Gastroesophageal sphincter (tissue), 4 donors: ENCODE data around the gene GAD1. TPM values are rescaled to one million over a fixed set of nuclear protein-coding genes. Genes with fewer than 3 reads are reported as not detected.

ENCODE experiments used
- ATAC-seq: fragments of 150-250 bp; one replicate; pipeline ENCODE4 v1.9.1; 2016; ENCODE audit warnings: mild to moderate bottlenecking, moderate library complexity
- H3K27ac ChIP-seq, 4 donors: fragments of 200-600 bp; sonication (generic) in 3 of 4; 1 replicate in 3 of 4; 2 replicates in 1 of 4; pipeline ENCODE4 v1.5.1; 2016 to 2019
- H3K27me3 ChIP-seq: fragments of 200-600 bp; sonication (generic); one replicate; pipeline ENCODE4 v1.5.1; 2019
- H3K36me3 ChIP-seq, 2 donors: fragments of 200-600 bp; sonication (generic); one replicate each; pipeline ENCODE4 v1.5.1; 2019; ENCODE audit warnings: control low read depth in 1 of 2
- H3K4me1 ChIP-seq, 3 donors: fragments of 200-600 bp; sonication (generic); 1 replicate in 2 of 3; 2 replicates in 1 of 3; pipeline ENCODE4 v1.5.1; 2016 to 2019; ENCODE audit warnings: control low read depth in 2 of 3
- H3K4me3 ChIP-seq, 2 donors: fragments of 200-600 bp; sonication (generic); one replicate each; pipeline ENCODE4 v1.5.1; 2019; ENCODE audit warnings: mild to moderate bottlenecking in 1 of 2, moderate library complexity in 1 of 2
- H3K9me3 ChIP-seq, 3 donors: fragments of 200-600 bp; sonication (generic); one replicate each; pipeline ENCODE4 v1.5.1; 2017 to 2019; ENCODE audit warnings: control low read depth in 2 of 3
- EP300 ChIP-seq: sonication (generic); formaldehyde crosslinking; IDR thresholded peaks from one replicate; pipeline ENCODE4 v1.6.1; 2017; ENCODE audit warnings: antibody characterized with exemption, mild to moderate bottlenecking
- POLR2A ChIP-seq, 2 donors: fragments of 450-650 bp; IDR thresholded peaks; one replicate each; pipeline ENCODE4 v1.6.1; 2017; ENCODE audit warnings: antibody characterized with exemption in 2 of 2, mild to moderate bottlenecking in 2 of 2, moderate library complexity in 1 of 2
- POLR2AphosphoS5 ChIP-seq: sonication (generic); formaldehyde crosslinking; IDR thresholded peaks from one replicate; pipeline ENCODE4 v1.6.1; 2017; ENCODE audit warnings: antibody characterized with exemption
- WGBS, 2 donors: methylation state at CpG; one replicate each; pipeline ENCODE4 v1.1.5; 2018; ENCODE audit warnings: low coverage in 1 of 2; 5-methylcytosine and 5-hydroxymethylcytosine counted together
- total RNA-seq, 4 donors: library from RNA; depleted of rRNA; stranded (reverse); fragments of >200 nt; gene quantifications; one replicate each; pipeline ENCODE4 v1.1.0, GENCODE V29; 2016
- TF ChIP-seq, protein P1 (sequence below), 4 experiments: fragments of 200-600 bp in 2 of 4; fragments of 450-650 bp in 2 of 4; sonication (generic) in 1 of 4; IDR thresholded peaks; one replicate each; pipeline ENCODE4 v1.5.1; 2017 to 2019; ENCODE audit warnings: antibody characterized with exemption in 4 of 4, mild to moderate bottlenecking in 2 of 4, moderate library complexity in 2 of 4

GAD1 gene
- total RNA-seq, 4 donors from 2014 or later = not detected

DNA sequence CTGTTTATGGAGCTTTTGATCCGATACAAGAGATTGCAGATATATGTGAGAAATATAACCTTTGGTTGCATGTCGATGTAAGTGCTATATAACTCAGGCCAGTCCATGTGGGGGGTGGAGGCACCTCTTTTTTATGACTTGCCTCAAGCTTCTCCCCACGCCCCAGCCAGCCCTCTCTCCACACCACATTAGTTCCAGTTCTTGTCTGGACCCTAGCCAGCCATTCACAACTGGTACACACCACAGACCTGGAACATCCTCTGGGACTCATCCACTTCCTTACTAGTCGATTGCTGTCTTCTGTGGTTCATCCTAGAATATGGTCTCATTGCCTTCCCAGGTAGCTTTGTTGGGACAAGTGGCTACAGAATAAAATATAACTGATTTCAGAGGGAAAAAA, 31.0 kb downstream of the GAD1 start:
- 66 to 72% methylated on average over 2 to 4 of the region's 4 CpGs for WGBS, 2 donors
- Histone ChIP-seq H3K9me3 (no peaks in the 10 kb centered on the region), H3K36me3 (no peaks in the 10 kb centered on the region), H3K27ac (no peak overlapping the region), H3K27me3 (no peaks in the 10 kb centered on the region), H3K4me1 (no peaks in the 10 kb centered on the region), H3K4me3 (no peak overlapping the region)
- no peak for ATAC-seq
- TF ChIP-seq, protein P1, sequence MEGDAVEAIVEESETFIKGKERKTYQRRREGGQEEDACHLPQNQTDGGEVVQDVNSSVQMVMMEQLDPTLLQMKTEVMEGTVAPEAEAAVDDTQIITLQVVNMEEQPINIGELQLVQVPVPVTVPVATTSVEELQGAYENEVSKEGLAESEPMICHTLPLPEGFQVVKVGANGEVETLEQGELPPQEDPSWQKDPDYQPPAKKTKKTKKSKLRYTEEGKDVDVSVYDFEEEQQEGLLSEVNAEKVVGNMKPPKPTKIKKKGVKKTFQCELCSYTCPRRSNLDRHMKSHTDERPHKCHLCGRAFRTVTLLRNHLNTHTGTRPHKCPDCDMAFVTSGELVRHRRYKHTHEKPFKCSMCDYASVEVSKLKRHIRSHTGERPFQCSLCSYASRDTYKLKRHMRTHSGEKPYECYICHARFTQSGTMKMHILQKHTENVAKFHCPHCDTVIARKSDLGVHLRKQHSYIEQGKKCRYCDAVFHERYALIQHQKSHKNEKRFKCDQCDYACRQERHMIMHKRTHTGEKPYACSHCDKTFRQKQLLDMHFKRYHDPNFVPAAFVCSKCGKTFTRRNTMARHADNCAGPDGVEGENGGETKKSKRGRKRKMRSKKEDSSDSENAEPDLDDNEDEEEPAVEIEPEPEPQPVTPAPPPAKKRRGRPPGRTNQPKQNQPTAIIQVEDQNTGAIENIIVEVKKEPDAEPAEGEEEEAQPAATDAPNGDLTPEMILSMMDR (IDR thresholded peaks at IDR 0.05) = no peak
- no peak for TF ChIP-seq POLR2AphosphoS5
- no peak for TF ChIP-seq EP300
- no peak for TF ChIP-seq POLR2A (IDR thresholded peaks at IDR 0.05)

DNA sequence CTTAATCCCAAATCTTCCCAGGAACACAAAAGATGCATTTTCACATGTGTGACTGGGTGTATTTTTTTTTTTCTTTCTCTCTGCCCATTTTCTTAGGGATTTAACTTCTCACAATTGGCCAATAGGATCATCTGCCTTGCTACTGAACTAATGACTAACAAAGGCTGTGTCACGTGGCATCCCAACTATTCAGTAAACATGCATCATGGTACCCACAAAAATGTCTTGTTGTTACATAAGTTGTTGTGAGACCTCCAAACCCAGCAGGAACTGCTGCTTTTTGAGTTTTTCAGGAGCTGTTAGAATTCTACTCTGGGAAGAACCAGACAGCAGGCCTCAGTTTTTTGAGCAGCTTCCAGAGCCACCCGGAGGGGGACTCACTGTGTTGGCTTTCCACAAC, 31.9 kb downstream of the GAD1 start:
- H3K27ac ChIP-seq = no peak overlapping the region
- ATAC-seq = no peak
- no peaks in the 10 kb centered on the region for H3K4me1 ChIP-seq
- H3K9me3 ChIP-seq = no peaks in the 10 kb centered on the region
- WGBS, 2 donors = 60 to 79% methylated on average over 1 to 2 of the region's 2 CpGs
- H3K27me3 ChIP-seq = no peaks in the 10 kb centered on the region
- H3K4me3 ChIP-seq = no peak overlapping the region
- TF ChIP-seq EP300 = no peak
- TF ChIP-seq, protein P1 (IDR thresholded peaks at IDR 0.05) = no peak
- H3K36me3 ChIP-seq = no peaks in the 10 kb centered on the region

- no peak overlapping the region for H3K4me3 ChIP-seq
- no peaks in the 10 kb centered on the region for H3K9me3 ChIP-seq
- no peaks in the 10 kb centered on the region for H3K36me3 ChIP-seq
- ATAC-seq = no peak
- WGBS, 2 donors = 93 to 97% methylated on average over 3 of the region's 3 CpGs
- H3K27me3 ChIP-seq = no peaks in the 10 kb centered on the region
- TF ChIP-seq EP300 (no peak), POLR2A (IDR thresholded peaks at IDR 0.05) (no peak), POLR2AphosphoS5 (no peak)
- TF ChIP-seq, protein P1 (IDR thresholded peaks at IDR 0.05) = no peak
- H3K27ac ChIP-seq = no peak overlapping the region
- no peaks in the 10 kb centered on the region for H3K4me1 ChIP-seq
Measured at GRCh38 chr2:170850251-170850650, 33.6 kb downstream of the GAD1 start.

DNA sequence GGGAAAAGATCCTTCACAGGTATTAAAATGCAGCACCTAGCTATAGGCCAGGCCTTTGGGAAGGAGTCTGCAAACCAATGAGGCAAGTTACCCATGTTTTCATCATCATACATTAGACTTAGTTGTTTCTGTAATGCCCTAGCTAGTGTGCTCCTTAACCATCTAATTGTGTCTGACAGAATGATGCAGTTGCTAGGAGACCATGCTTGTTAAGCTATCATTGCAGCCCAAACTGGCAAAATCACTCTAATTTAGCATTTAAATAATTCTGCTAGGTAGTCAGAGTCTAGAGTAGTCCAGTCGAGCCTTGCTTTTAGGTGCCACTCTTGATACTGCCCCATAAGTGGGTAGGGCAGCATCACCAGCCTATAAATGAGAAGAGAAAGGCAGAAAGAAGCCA, 34.9 kb downstream of the GAD1 start:
- no peak for ATAC-seq
- Histone ChIP-seq H3K4me1 (no peaks in the 10 kb centered on the region), H3K36me3 (no peaks in the 10 kb centered on the region), H3K27me3 (no peaks in the 10 kb centered on the region), H3K9me3 (no peaks in the 10 kb centered on the region), H3K27ac (no peak overlapping the region), H3K4me3 (no peak overlapping the region)
- no CpG with 5 or more reads among the region's 1 CpG for WGBS, 2 donors
- TF ChIP-seq, protein P1 (IDR thresholded peaks at IDR 0.05) = no peak
- TF ChIP-seq EP300 (no peak), POLR2A (IDR thresholded peaks at IDR 0.05) (no peak), POLR2AphosphoS5 (no peak)

DNA sequence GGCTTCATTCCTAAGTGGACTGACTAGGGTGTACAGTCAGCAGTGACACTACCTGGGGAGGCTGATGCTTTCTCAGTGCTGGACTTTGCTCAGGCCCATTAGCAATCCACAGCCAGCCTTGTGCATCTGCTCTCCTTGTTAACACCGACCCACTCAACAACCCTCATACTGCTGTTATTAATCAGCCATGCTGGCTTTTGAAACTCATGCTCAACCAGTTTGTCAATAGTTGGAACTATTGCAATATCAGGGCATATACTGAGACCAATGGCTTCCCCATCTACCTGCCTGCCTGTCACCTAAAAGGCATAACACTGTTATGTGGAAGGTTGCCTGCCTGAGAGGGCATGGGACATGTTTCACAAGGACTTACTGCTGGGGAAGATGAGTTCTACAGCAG, 39.4 kb downstream of the GAD1 start:
- ATAC-seq = no peak
- H3K9me3 ChIP-seq = no peaks in the 10 kb centered on the region
- WGBS, 2 donors = no CpG with 5 or more reads among the region's 1 CpG
- H3K4me3 ChIP-seq = no peak overlapping the region
- no peaks in the 10 kb centered on the region for H3K36me3 ChIP-seq
- H3K4me1 ChIP-seq = no peaks in the 10 kb centered on the region
- no peaks in the 10 kb centered on the region for H3K27me3 ChIP-seq
- no peak overlapping the region for H3K27ac ChIP-seq
- TF ChIP-seq, protein P1 (IDR thresholded peaks at IDR 0.05) = no peak
